Activated CD8-positive, alpha-beta memory T cell treated with anti-CD3 and anti-CD28 coated beads, Interleukin-2, amount 10 ng/mL, durations not matched to agents 7 days and 5 days (primary cell): ENCODE measurements around the gene SHC1. TPM values are rescaled to one million over a fixed set of nuclear protein-coding genes. Genes with fewer than 3 reads are reported as not detected.

Source experiments
- ATAC-seq: fragments of 150-1000 bp; cut with Tn5 transposase; one replicate; pipeline ENCODE4 v1.10.0; 2021; ENCODE audit warnings: moderate library complexity
- CTCF ChIA-PET: fragments of 350-600 bp; sonication (Branson Sonifier 250); formaldehyde crosslinking; loops from one replicate; lab custom pipeline; 2021; ENCODE audit warnings: antibody characterized with exemption; lab: Charles Lee
- DNase-seq: peaks from one replicate; pipeline ENCODE4 v3.0.0-alpha.2; 2020
- H3K27ac Mint-ChIP-seq: one replicate; pipeline ENCODE4 v1.8.0; 2021; ENCODE audit warnings: mild to moderate bottlenecking, mixed read lengths
- H3K27me3 Mint-ChIP-seq: one replicate; pipeline ENCODE4 v1.8.0; 2021; ENCODE audit warnings: mixed read lengths
- H3K36me3 Mint-ChIP-seq: one replicate; pipeline ENCODE4 v1.8.0; 2021; ENCODE audit warnings: mild to moderate bottlenecking, mixed read lengths
- H3K4me1 Mint-ChIP-seq: one replicate; pipeline ENCODE4 v1.8.0; 2021; ENCODE audit warnings: mixed read lengths
- H3K4me3 Mint-ChIP-seq: one replicate; pipeline ENCODE4 v1.8.0; 2021; ENCODE audit warnings: mild to moderate bottlenecking, moderate library complexity, mixed read lengths
- H3K9me3 Mint-ChIP-seq: one replicate; pipeline ENCODE4 v1.8.0; 2022; ENCODE audit warnings: low read depth, mixed read lengths
- total RNA-seq, 2 experiments: library from RNA; stranded (reverse); gene quantifications; one replicate each; pipeline ENCODE4 v1.2.3, GENCODE V29; 2021

SHC1 gene
- total RNA-seq, 2 experiments from 2014 or later: 48.0 to 57.4 TPM

DNA sequence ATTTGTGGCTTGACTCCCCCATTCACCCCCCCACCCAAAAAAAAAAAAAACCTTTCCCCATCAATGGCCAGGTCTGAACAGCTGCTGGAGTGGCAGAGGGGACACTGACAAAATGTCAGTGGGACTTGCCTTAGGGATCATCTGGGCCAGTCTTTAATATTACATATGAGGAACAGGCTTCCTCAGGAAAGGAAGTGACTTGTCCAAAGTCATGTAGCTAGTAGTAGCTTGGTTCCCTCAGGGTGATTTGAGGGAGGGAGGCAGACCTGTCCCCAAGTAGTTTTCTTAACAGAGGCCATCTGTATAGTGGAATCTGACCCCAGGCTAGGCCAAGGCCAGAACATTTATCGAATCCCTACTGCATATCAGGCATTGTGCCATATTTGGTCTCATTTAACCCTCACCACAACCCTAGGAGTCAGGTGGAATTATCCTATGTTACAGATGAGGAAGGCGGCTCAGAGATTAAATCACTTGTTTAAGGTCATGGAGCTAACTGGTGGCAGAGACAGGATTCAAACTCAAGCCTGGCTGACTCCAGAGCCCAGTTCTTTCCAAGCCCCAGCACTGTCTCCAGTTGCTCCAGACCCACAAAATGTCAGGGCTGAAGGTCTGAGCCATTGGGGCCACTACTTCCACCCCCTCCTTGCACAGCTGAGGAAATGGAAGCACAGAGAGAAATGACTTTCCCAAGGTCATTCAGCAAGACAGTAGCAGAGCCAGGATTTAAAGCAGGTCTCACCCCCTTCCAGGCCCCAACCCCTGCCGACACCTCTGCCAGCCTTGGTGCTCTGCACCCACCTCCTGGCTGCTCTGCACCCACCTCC lies 42.4 kb upstream of the SHC1 start:
- CTCF ChIA-PET: interaction anchor here (0.9 to 18.7 kb wide), 5 partner anchors 14 to 72 kb away, joined by 3 to 328 read pairs (median 5); partner anchors contain the start of genes ADAM15, EFNA4, FLAD1 and LENEP
- peak overlapping the region; percentile 64 for H3K27ac Mint-ChIP-seq
- H3K4me1 Mint-ChIP-seq: peaks cover 72% of the 10 kb centered on the region
- no peak for DNase-seq
- no peak for ATAC-seq
- no peaks in the 10 kb centered on the region for H3K9me3 Mint-ChIP-seq
- peaks cover 16% of the 10 kb centered on the region for H3K36me3 Mint-ChIP-seq
- H3K27me3 Mint-ChIP-seq: no peaks in the 10 kb centered on the region
- H3K4me3 Mint-ChIP-seq: no peak overlapping the region

GRCh38 chr1:155012026-155012546 lies 41.5 kb upstream of the SHC1 start:
- Mint-ChIP-seq H3K9me3 (no peaks in the 10 kb centered on the region), H3K4me1 (peaks cover 70% of the 10 kb centered on the region), H3K27ac (peak overlapping the region; percentile 64), H3K36me3 (peaks cover 16% of the 10 kb centered on the region), H3K4me3 (no peak overlapping the region), H3K27me3 (no peaks in the 10 kb centered on the region)
- DNase-seq: no peak
- ATAC-seq: no peak
- CTCF ChIA-PET: interaction anchor here (1.6 to 18.7 kb wide), 4 partner anchors 13 to 73 kb away, joined by 5 to 328 read pairs (median 108); partner anchors contain the start of genes ADAM15, EFNA4, LENEP and PYGO2

- peaks cover 16% of the 10 kb centered on the region for H3K36me3 Mint-ChIP-seq
- CTCF ChIA-PET: interaction anchor here (11.9 to 18.7 kb wide), 2 partner anchors 13 to 41 kb away, joined by 212 to 328 read pairs; partner anchors contain the start of genes ADAM15, EFNA4, LENEP and ZBTB7B
- H3K9me3 Mint-ChIP-seq: no peaks in the 10 kb centered on the region
- no peak for ATAC-seq
- H3K4me1 Mint-ChIP-seq: peaks cover 71% of the 10 kb centered on the region
- H3K27ac Mint-ChIP-seq: peak overlapping the region; percentile 46
- H3K4me3 Mint-ChIP-seq: no peak overlapping the region
- no peak for DNase-seq
- no peaks in the 10 kb centered on the region for H3K27me3 Mint-ChIP-seq
These were observed 41.0 kb upstream of the SHC1 start for GRCh38 chr1:155011437-155012025.

GRCh38 chr1:155011004-155011416 lies 40.5 kb upstream of the SHC1 start:
- Mint-ChIP-seq H3K27ac (peak overlapping the region; percentile 87), H3K4me3 (no peak overlapping the region), H3K9me3 (no peaks in the 10 kb centered on the region), H3K4me1 (peaks cover 71% of the 10 kb centered on the region), H3K36me3 (peaks cover 13% of the 10 kb centered on the region), H3K27me3 (no peaks in the 10 kb centered on the region)
- ATAC-seq: no peak
- DNase-seq: no peak
- CTCF ChIA-PET: interaction anchor here (5.6 to 18.7 kb wide), 3 partner anchors 8 to 42 kb away, joined by 80 to 328 read pairs (median 212); partner anchors contain the start of genes ADAM15, EFNA4, LENEP and ZBTB7B

GRCh38 chr1:155010211-155010918 lies 39.8 kb upstream of the SHC1 start:
- Mint-ChIP-seq H3K36me3 (peaks cover 10% of the 10 kb centered on the region), H3K4me1 (peaks cover 73% of the 10 kb centered on the region), H3K27me3 (no peaks in the 10 kb centered on the region), H3K9me3 (no peaks in the 10 kb centered on the region), H3K27ac (peak overlapping the region; percentile 87), H3K4me3 (peak overlapping the region; percentile 67)
- DNase-seq: no peak
- ATAC-seq: no peak
- CTCF ChIA-PET: interaction anchor here (0.7 to 18.7 kb wide), 6 partner anchors 8 to 451 kb away, joined by 3 to 328 read pairs (median 42); partner anchors contain the start of genes ADAM15, EFNA4, LENEP and PBXIP1

GRCh38 chr1:155009742-155010141 lies 39.2 kb upstream of the SHC1 start:
- no peak for DNase-seq
- CTCF ChIA-PET: interaction anchor here (1.0 to 18.7 kb wide), 4 partner anchors 9 to 54 kb away, joined by 3 to 328 read pairs (median 146); partner anchors contain the start of genes ADAM15, EFNA4, LENEP and PBXIP1
- no peaks in the 10 kb centered on the region for H3K9me3 Mint-ChIP-seq
- H3K4me3 Mint-ChIP-seq: peak overlapping the region; percentile 67
- peaks cover 10% of the 10 kb centered on the region for H3K36me3 Mint-ChIP-seq
- peak overlapping the region; percentile 87 for H3K27ac Mint-ChIP-seq
- ATAC-seq: no peak
- no peaks in the 10 kb centered on the region for H3K27me3 Mint-ChIP-seq
- H3K4me1 Mint-ChIP-seq: peaks cover 77% of the 10 kb centered on the region

GRCh38 chr1:155009221-155009711 lies 38.7 kb upstream of the SHC1 start:
- peaks cover 10% of the 10 kb centered on the region for H3K36me3 Mint-ChIP-seq

GRCh38 chr1:155008015-155008941 lies 37.7 kb upstream of the SHC1 start:
- no peaks in the 10 kb centered on the region for H3K27me3 Mint-ChIP-seq
- ATAC-seq (no peak), DNase-seq (no peak)
- H3K27ac Mint-ChIP-seq: peak overlapping the region; percentile 11
- CTCF ChIA-PET: interaction anchor here (0.6 to 18.7 kb wide), 8 partner anchors 9 to 248 kb away, joined by 3 to 328 read pairs (median 4); partner anchors contain the start of genes ADAM15, EFNA4 and PBXIP1
- H3K4me3 Mint-ChIP-seq: no peak overlapping the region
- no peaks in the 10 kb centered on the region for H3K9me3 Mint-ChIP-seq
- peaks cover 11% of the 10 kb centered on the region for H3K36me3 Mint-ChIP-seq
- H3K4me1 Mint-ChIP-seq: peaks cover 77% of the 10 kb centered on the region

More at GRCh38 chr1:155009221-155009711, 38.7 kb upstream of the SHC1 start:
- Mint-ChIP-seq H3K27ac (peak overlapping the region; percentile 87), H3K4me3 (peak overlapping the region; percentile 67), H3K9me3 (no peaks in the 10 kb centered on the region), H3K27me3 (no peaks in the 10 kb centered on the region), H3K4me1 (peaks cover 81% of the 10 kb centered on the region)
- no peak for ATAC-seq
- CTCF ChIA-PET: interaction anchor here (1.7 to 18.7 kb wide), 4 partner anchors 9 to 43 kb away, joined by 9 to 328 read pairs (median 146); partner anchors contain the start of genes ADAM15, EFNA4, LENEP and ZBTB7B
- DNase-seq: no peak

DNA sequence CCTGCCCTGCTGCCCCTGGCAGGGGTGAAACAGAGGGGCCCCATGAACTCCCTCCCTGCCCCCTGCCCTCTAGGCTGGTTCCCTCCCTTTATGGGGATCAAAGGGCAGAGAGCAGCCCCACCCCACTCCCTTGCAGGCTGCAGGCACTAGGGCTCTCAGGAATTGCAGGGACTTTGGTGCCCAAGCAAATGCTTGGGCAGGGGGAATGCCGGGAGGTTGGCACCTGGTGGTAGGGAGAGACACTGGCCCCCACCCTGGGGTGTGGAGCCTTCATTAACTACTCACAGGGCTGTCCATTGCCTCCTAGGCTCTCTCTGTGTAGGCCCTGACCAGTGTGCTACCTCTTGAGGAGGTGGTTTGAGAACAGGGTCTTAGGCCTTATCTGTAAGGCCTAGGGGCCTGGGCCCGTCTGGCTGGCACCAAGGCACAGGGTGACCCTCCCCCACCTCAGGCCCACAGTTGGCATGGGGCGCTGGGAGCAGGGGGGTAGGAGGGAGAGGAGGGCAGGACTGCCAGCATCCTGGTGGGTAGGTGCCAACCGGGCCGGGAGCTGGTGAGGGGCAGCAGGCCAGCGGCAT lies 36.8 kb upstream of the SHC1 start:
- Mint-ChIP-seq H3K4me3 (no peak overlapping the region), H3K27me3 (no peaks in the 10 kb centered on the region), H3K27ac (peak overlapping the region; percentile 95), H3K36me3 (peaks cover 11% of the 10 kb centered on the region), H3K4me1 (peaks cover 68% of the 10 kb centered on the region), H3K9me3 (no peaks in the 10 kb centered on the region)
- no peak for DNase-seq
- CTCF ChIA-PET: interaction anchor here (0.7 to 18.7 kb wide), 9 partner anchors 8 to 78 kb away, joined by 3 to 328 read pairs (median 4); partner anchors contain the start of genes ADAM15, EFNA4, PBXIP1 and PMVK
- no peak for ATAC-seq

GRCh38 chr1:155006601-155007101 lies 36.1 kb upstream of the SHC1 start:
- CTCF ChIA-PET: interaction anchor here (0.7 to 18.7 kb wide), 5 partner anchors 12 to 79 kb away, joined by 3 to 328 read pairs (median 4); partner anchors contain the start of genes ADAM15, EFNA4 and PMVK
- H3K4me1 Mint-ChIP-seq: peaks cover 62% of the 10 kb centered on the region
- peak; percentile 65 for DNase-seq
- ATAC-seq: peak; percentile 41
- H3K27me3 Mint-ChIP-seq: no peaks in the 10 kb centered on the region
- peak overlapping the region; percentile 95 for H3K27ac Mint-ChIP-seq
- peaks cover 11% of the 10 kb centered on the region for H3K36me3 Mint-ChIP-seq
- peak overlapping the region; percentile 54 for H3K4me3 Mint-ChIP-seq
- no peaks in the 10 kb centered on the region for H3K9me3 Mint-ChIP-seq
